ENCODE measurements around the gene WDFY2.
A peak's percentile ranks its signal among the peaks of the same experiment; 100 is the strongest.

The WDFY2 gene

GRCh38 chr13:51584731-51585672 lies 740 bp downstream of the WDFY2 start:
- TF ChIP-seq CTCF (conservative IDR thresholded peaks at IDR 0.05; ENCODE audit: low read depth, low read length), result no peak
- H3K4me3 ChIP-seq (ENCODE audit: low read length), result peak overlapping the region; percentile 91
- DNase-seq (ENCODE audit: low read depth), result no peak

GRCh38 chr13:51585696-51586095 lies 1.4 kb downstream of the WDFY2 start:
- DNase-seq (ENCODE audit: low read depth), result no peak

GRCh38 chr13:51587372-51587771 lies 3.1 kb downstream of the WDFY2 start:
- no peak overlapping the region for H3K4me3 ChIP-seq (ENCODE audit: low read length)
- TF ChIP-seq CTCF (conservative IDR thresholded peaks at IDR 0.05; ENCODE audit: low read depth, low read length), result no peak
- DNase-seq (ENCODE audit: low read depth), result no peak

More at GRCh38 chr13:51585696-51586095, 1.4 kb downstream of the WDFY2 start:
- H3K4me3 ChIP-seq (ENCODE audit: low read length), result peak overlapping the region; percentile 91
- TF ChIP-seq CTCF (conservative IDR thresholded peaks at IDR 0.05; ENCODE audit: low read depth, low read length), result no peak

GRCh38 chr13:51588406-51588949 lies 4.2 kb downstream of the WDFY2 start:
- DNase-seq (ENCODE audit: low read depth), result no peak
- no peak overlapping the region for H3K4me3 ChIP-seq (ENCODE audit: low read length)
- no peak for TF ChIP-seq CTCF (conservative IDR thresholded peaks at IDR 0.05; ENCODE audit: low read depth, low read length)

GRCh38 chr13:51589793-51590192 lies 5.5 kb downstream of the WDFY2 start:
- no peak for TF ChIP-seq CTCF (conservative IDR thresholded peaks at IDR 0.05; ENCODE audit: low read depth, low read length)
- H3K4me3 ChIP-seq (ENCODE audit: low read length), result no peak overlapping the region
- no peak for DNase-seq (ENCODE audit: low read depth)

GRCh38 chr13:51590231-51590970 lies 6.1 kb downstream of the WDFY2 start:
- H3K4me3 ChIP-seq (ENCODE audit: low read length), result no peak overlapping the region
- DNase-seq (ENCODE audit: low read depth), result no peak
- no peak for TF ChIP-seq CTCF (conservative IDR thresholded peaks at IDR 0.05; ENCODE audit: low read depth, low read length)
